Left kidney (tissue), 8 donors: ENCODE data around the gene MRPS16. TPM values are rescaled to one million over a fixed set of nuclear protein-coding genes. Genes with fewer than 3 reads are reported as not detected.
"Not testable (repeated sequence)": the region's sequence is repeated elsewhere in the genome, so short reads cannot be mapped to it uniquely, and the experiment has no call there.

Experiments used
- DNase-seq: peaks from one replicate; pipeline ENCODE4 v3.0.0-alpha.2; 2013
- long read RNA-seq, 8 donors: transcript quantifications; one replicate each; lab custom pipeline, GENCODE V29; 2026
- polyA plus RNA-seq: library from polyadenylated mRNA; unstranded; fragments of 120-200 nt; gene quantifications from one replicate; pipeline ENCODE4 v1.2.1, GENCODE V29; 2013; ENCODE audit not compliant: insufficient read length

The MRPS16 gene
- 76.0 TPM for polyA plus RNA-seq
- long read RNA-seq, donor 1, transcript MRPS16-202 (3 exons, 2,634 nt), result major isoform, 65 of 86 reads
- long read RNA-seq, donor 1, partial matches to known transcripts, result 16 of 86 reads
- long read RNA-seq, donor 1, other reads (novel, unspliced or antisense), result 0 of 86 reads
- long read RNA-seq, donor 2, transcript MRPS16-202 (3 exons, 2,634 nt), result major isoform, 60 of 76 reads
- long read RNA-seq, donor 2, partial matches to known transcripts, result 13 of 76 reads
- long read RNA-seq, donor 2, other reads (novel, unspliced or antisense), result 0 of 76 reads
- long read RNA-seq, donor 3, transcript MRPS16-202 (3 exons, 2,634 nt), result major isoform, 50 of 65 reads
- long read RNA-seq, donor 3, transcript MRPS16-205 (3 exons, 2,580 nt), result minor isoform, 6 of 65 reads
- long read RNA-seq, donor 3, partial matches to known transcripts, result 7 of 65 reads
- long read RNA-seq, donor 3, other reads (novel, unspliced or antisense), result 0 of 65 reads
- long read RNA-seq, donor 4, transcript MRPS16-202 (3 exons, 2,634 nt), result major isoform, 6 of 8 reads
- long read RNA-seq, donor 4, partial matches to known transcripts, result 0 of 8 reads
- long read RNA-seq, donor 4, other reads (novel, unspliced or antisense), result 0 of 8 reads
- long read RNA-seq, donor 5, transcript MRPS16-202 (3 exons, 2,634 nt), result major isoform, 93 of 118 reads
- long read RNA-seq, donor 5, transcript MRPS16-205 (3 exons, 2,580 nt), result minor isoform, 8 of 118 reads
- long read RNA-seq, donor 5, partial matches to known transcripts, result 13 of 118 reads
- long read RNA-seq, donor 5, other reads (novel, unspliced or antisense), result 0 of 118 reads
- long read RNA-seq, donor 6, transcript MRPS16-202 (3 exons, 2,634 nt), result major isoform, 49 of 63 reads
- long read RNA-seq, donor 6, partial matches to known transcripts, result 11 of 63 reads
- long read RNA-seq, donor 6, other reads (novel, unspliced or antisense), result 0 of 63 reads
- long read RNA-seq, donor 7, transcript MRPS16-205 (3 exons, 2,580 nt), result minor isoform, 5 of 109 reads
- long read RNA-seq, donor 7, transcript MRPS16-202 (3 exons, 2,634 nt), result major isoform, 92 of 109 reads
- long read RNA-seq, donor 7, partial matches to known transcripts, result 9 of 109 reads
- long read RNA-seq, donor 7, other reads (novel, unspliced or antisense), result 0 of 109 reads
- long read RNA-seq, donor 8, transcript MRPS16-202 (3 exons, 2,634 nt), result major isoform, 24 of 57 reads
- long read RNA-seq, donor 8, partial matches to known transcripts, result 31 of 57 reads
- long read RNA-seq, donor 8, other reads (novel, unspliced or antisense), result 0 of 57 reads

DNA sequence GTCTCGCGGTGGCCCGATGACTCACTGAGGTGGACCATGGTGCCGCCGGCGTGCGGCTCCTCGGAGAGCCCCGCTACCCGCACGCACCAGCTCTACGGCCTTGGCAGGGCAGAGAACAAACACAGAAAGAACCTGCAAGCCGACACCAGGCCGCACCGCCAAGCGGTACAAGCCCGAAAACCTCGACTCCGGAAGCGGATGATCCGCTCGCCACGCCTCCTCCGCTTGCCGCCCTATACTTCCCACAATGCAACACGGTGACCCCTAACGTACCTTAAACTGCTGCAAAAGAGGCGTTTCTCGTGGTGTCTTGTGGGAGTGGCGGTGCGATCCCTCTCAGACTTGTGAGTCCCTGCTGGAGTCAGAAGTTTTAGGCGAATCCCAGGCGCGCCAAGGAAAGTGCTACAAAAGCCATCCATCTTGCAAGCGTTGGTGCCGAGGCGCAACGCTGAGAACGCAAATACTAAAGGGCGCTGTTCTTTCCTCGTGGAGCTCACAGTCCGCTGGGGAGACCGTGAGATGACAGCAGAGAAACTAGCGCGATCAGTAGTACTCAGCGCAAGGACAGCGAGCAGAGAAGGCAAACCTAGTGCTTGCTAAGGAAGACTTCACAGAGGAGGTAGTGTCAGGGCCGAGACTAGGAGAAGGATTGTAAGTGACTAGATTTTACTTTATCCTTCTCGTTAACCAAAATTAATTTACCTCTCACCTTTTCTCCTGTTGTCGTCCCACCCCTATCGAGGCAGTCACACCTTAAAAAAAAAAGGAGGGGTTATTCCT is at the start of gene MRPS16:
Gene MRPS16 (minus strand): TSS at position 200 of the 780 bp plus-strand sequence. CDS start 162 bp downstream, at position 38.
- DNase-seq, result peak; percentile 97

GRCh38 chr10:73296946-73297345 is 44.5 kb upstream of the MRPS16 start:
- DNase-seq, result no peak

- no peak for DNase-seq
Observed at GRCh38 chr10:73293461-73293860, 41.0 kb upstream of the MRPS16 start.

GRCh38 chr10:73289958-73290357 is 37.5 kb upstream of the MRPS16 start:
- DNase-seq, result no peak

DNA sequence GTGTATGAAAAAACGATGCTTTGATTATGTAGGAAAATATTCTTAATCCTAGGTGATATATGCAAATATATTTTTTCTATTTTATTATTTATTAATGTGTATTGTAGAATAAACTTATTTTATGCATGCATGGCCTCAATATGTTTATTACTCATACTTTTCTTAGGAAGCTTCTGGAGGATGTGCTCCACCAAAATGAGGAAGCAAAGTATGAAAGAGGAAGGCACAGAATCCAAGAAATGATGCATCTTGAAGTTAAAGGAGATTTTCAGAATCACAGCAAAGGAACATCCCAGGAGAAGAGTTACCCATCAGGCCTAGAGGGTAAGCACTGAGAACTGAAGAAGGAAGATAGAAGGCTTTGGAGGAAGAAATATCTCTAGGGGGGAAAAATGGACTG is 35.0 kb upstream of the MRPS16 start:
- DNase-seq, result no peak

DNA sequence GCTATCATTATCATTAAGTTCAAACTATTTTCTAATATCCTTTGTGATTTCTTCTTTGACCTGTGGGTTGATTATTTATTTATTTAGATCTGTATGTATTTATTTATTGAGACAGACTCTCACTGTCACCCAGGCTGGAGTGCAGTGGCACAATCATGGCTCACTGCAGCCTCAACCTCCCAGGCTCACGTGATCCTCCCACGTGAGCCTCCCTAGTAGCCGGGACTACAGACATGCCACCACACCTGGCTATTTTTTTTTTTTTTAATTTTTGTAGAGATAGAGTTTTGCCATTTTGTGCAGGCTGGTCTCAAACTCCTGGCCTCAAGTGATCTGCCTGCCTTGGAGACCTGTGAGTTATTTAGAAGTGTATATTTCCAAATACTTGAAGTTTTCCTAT is 28.7 kb upstream of the MRPS16 start:
- DNase-seq, result no peak

DNA sequence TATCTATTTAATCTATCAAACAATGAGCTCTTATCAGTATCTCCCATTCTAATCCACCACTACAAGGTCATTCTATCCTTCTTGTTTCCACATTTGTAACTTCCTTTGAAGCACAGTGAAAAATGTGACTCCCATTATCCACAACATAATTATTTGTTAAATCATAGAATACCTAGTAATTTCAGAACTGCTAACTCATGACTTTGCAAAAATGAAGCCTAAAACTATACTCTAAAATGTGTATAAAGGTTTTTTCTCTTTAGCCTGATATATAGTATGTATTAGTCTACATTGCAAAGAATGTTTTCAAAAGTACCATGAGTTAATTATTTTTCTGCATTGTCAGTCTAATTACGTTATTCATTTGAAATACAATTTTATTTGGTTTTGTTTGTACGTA is 12.0 kb upstream of the MRPS16 start:
- DNase-seq, result no peak

GRCh38 chr10:73263693-73264347 is 11.4 kb upstream of the MRPS16 start:
- DNase-seq, result no peak

DNA sequence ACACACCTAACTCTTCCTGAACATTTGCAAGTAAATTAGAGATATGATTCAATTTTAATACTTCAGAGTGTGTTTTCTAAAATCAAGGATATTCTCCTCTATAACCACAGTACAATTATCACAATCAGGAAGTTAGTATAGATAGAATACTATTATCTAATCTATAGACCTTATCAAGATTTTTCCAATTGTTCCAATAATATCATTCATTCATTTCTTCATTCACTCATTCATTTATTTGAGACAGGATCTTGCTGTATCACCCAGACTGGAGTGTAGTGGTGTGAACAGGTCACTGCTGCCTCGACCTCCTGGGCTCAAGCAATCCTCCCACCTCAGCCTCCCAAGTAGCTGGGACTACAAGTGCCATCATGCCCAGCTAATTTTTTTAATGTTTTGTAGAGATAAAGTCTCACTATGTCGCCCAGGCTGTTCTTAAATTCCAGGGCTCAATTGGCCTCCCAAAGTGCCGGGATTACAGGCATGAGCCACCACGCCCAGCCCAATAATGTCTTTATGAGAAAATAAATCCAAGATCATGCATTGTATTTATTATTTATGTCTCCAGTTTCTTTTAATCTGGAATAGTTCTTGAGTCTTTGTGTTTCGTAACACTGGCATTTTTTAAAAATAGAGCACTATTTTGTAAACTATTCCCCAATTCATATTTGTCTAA is 10.6 kb upstream of the MRPS16 start:
- DNase-seq, result no peak

DNA sequence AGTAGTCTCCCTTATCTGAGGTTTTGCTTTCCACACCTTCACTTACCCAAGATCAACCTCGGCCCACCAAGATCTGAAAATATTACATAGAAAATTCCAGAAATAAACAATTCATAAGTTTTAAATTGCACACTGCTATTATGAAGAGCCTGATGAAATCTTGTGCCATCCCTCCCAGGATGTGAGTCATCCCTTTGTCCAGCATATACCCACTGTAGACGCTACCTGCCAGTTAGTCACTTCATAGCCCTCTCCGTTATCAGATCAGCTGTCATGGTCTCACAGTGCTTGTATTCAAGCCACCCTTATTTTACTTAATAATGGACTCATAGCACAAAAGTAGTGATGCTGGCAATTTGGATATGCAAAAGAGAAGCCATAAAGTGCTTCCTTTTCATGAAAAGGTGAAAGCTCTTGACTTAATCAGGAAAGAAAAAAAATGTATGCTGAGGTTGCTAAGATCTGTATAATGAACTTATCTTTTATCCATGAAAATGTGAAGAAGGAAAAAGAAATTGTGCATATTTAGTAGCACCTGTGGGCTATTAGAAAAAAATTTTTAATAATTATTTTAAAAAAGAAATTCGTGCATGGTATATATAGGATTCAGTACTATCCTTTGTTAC is 9.8 kb upstream of the MRPS16 start:
- no peak for DNase-seq

- DNase-seq, result no peak
Observed at GRCh38 chr10:73261362-73261995, 9.0 kb upstream of the MRPS16 start.

DNA sequence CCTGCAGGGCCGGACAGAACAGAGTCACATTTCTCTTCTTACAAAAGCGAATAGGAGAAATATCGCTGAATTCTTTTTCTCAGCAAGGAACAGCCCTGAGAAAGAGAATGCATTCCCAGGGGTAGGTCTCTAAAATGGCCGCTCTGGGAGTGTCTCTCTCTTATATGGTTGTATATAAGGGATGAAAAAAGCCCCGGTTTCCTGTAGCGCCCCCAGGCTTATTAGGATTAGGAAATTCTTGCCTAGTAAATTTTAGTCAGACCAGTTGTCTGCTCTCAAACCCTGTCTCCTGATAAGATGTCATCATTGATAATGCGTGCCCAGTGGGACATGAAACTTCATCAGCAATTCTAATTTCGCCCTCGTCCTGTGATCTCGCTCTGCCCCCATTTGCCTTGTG is 6.2 kb upstream of the MRPS16 start:
- not testable (repeated sequence) for DNase-seq

DNA sequence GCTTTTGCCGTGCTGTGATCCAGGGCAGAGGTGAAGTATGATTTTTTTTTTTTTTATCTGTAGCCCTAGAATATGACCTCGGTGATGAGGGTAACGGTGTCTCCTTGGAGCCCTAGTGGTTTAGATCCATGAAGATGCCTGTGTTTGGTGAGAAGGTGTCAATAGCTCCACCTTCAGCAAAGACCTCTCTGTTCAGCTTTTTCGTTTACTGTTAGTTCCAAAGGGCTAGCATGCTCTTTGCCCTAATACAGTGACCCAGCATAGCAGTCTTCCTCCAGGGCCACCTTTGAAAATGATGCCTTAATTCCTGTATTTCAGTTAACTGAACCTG is 746 bp upstream of the MRPS16 start:
- DNase-seq, result no peak

- DNase-seq, result no peak
Observed at GRCh38 chr10:73251683-73252444, 580 bp downstream of the MRPS16 start.

- DNase-seq, result no peak
Observed at GRCh38 chr10:73248259-73248724, 4.2 kb downstream of the MRPS16 start.

DNA sequence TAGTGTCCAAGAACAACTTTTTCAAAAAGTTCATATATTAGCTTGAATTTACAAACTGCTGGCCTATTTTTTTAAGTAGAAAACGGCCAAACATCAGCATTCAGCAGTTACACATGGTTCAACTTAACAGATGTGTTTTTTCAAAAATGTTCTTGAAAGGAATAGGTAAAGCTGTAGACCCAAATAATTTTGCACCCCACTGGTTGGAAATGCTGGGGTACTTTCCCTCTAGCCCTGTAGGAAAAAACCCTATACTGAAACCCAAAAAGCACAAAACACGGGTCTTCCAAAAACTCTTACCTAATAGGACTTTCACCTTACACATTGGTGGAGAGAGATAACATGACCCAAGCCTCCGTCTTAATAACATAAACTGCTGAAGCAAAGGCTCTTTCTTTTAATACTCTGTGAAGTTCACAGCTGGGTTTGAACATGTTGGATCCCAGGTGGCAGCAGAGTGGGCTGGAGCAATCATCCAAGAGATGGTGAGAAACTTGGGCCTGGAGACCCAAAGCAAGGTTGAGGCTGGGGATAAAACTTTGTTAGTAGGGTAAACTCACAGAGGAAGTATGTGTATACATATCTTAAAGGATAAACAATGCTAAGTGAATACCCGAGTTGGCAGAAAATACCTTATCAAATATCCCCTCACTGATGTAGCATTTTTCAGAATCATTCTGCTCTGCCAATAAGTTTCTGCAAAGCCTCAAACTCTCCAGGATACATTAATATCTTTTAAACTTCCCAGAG is 4.8 kb downstream of the MRPS16 start:
- no peak for DNase-seq

DNA sequence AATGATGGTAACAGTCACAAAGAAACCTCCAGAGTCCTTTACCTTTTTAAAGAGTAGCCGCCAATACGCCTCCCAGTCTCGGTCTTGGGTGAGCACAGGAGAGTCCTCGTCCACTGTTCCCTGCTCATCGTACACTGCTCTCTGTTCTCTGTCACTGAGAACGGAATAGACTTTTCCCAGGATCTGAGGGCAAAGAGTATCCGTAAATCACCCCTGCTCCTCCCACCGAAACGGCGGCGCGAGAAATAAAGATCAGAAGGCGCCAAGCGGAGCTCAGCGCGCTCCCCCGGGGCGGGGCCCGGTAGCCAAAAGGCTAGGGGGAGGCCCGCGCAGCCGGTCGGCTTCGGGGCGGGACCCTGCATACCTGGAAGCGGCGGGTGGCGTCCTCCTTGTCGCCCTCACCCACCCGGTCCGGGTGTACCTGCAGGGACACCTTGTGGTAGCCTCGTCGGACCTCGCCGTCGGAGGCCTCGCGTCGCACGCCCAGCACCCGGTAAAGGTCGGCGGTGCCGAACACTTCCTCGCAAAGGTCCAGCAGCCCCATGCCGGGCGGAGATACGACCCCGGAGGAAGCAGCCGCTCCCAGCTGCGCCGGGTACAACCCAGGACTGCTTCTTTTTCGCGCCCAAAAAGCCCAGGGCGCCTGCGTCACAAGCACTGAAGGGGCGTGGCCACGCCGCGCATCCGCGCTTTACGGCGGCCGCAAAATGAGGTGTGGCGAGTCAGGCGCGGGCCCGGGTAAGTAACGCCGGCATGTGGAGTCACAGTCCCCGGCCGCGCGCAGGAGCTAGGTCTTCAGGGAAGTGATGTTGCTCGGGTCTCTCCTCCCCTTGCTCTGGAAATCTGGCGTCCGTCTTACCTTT is 5.6 kb downstream of the MRPS16 start, which contains the start of gene DNAJC9:
Gene DNAJC9 (minus strand): TSS at position 610 of the 863 bp plus-strand sequence. CDS start 66 bp downstream, at position 544.
- DNase-seq, result peak; percentile 95
